HCT116 (cell line): Measurements from ENCODE around the gene CORO2B. TPM values are rescaled to one million over a fixed set of nuclear protein-coding genes. Genes with fewer than 3 reads are reported as not detected.

Experiments
- ATAC-seq: fragments of 200-7000 bp; cut with Tn5 transposase; 2 replicates; pipeline ENCODE4 v1.9.1; 2020; ENCODE audit warnings: mild to moderate bottlenecking, moderate library complexity
- BruUV-seq: library from RNA; stranded (reverse); fragments of 400-500 nt; replicated peaks from 2 replicates; lab custom pipeline; 2021; lab: Mats Ljungman, UMichigan
- CTCF ChIA-PET: fragments of 300-600 bp; sonication (Branson Sonifier 250); formaldehyde crosslinking; loops from one replicate; lab custom pipeline; 2021; ENCODE audit warnings: antibody characterized with exemption; lab: Charles Lee
- POLR2A ChIA-PET: fragments of 300-600, 350-600 bp; sonication (Branson Sonifier 250); formaldehyde crosslinking; loops from one replicate; lab custom pipeline; 2021; ENCODE audit warnings: antibody characterized with exemption; lab: Charles Lee
- RAD21 ChIA-PET, 2 experiments: fragments of 300-600 bp; sonication (Branson Sonifier 250); formaldehyde crosslinking; loops; one replicate each; lab custom pipeline; 2023; ENCODE audit warnings: low total read pairs in 2 of 2; ENCODE audit not compliant: uncharacterized antibody in 2 of 2, unreplicated experiment in 2 of 2, low non-redundant PET in 1 of 2; lab: Charles Lee
- DNase-seq: peaks from one replicate; pipeline ENCODE4 v3.0.0-alpha.2; 2010; ENCODE audit warnings: low read depth, low spot score
- H2AFZ ChIP-seq: fragments of 200-600 bp; shearing (Covaris generic), sonication (generic); 2 replicates; pipeline ENCODE4 v1.6.1; 2017; ENCODE audit warnings: low read depth, mixed run types, mixed read lengths, antibody characterized with exemption, low read length; ENCODE audit not compliant: poor library complexity, severe bottlenecking
- H3K27ac ChIP-seq: 2 replicates; pipeline ENCODE4 v1.5.1; 2012; ENCODE audit warnings: low read depth, low read length
- H3K27me3 ChIP-seq: fragments of 200-600 bp; sonication (generic); 2 replicates; pipeline ENCODE4 v1.6.1; 2016; ENCODE audit warnings: mixed run types, low read length, mixed read lengths; ENCODE audit not compliant: insufficient read depth
- H3K36me3 ChIP-seq, 2 experiments: fragments of 200-500 bp in 1 of 2; fragments of 200-600 bp in 1 of 2; sonication (Bioruptor generic) in 1 of 2; sonication (generic) in 1 of 2; 2 replicates each; pipeline versions ENCODE4 v1.5.1 to v1.6.1; 2014 to 2016; ENCODE audit warnings: low read length in 2 of 2, inconsistent platforms in 1 of 2, mixed read lengths in 1 of 2, mixed run types in 1 of 2; ENCODE audit not compliant: insufficient read depth in 2 of 2, control insufficient read depth in 1 of 2
- H3K4me1 ChIP-seq, 2 experiments: fragments of 200-600 bp in 1 of 2; sonication (generic) in 1 of 2; 2 replicates each; pipeline versions ENCODE4 v1.5.1 to v1.6.1; 2012 to 2017; ENCODE audit warnings: low read length in 2 of 2, inconsistent platforms in 1 of 2, mild to moderate bottlenecking in 1 of 2, mixed read lengths in 1 of 2, mixed run types in 1 of 2, moderate library complexity in 1 of 2; ENCODE audit not compliant: insufficient read depth in 2 of 2, control insufficient read depth in 1 of 2
- H3K4me2 ChIP-seq: fragments of 200-600 bp; sonication (generic); 2 replicates; pipeline ENCODE4 v1.6.1; 2017; ENCODE audit warnings: mixed run types, low read length, mixed read lengths
- H3K4me3 ChIP-seq, 2 experiments: fragments of 200-600 bp in 1 of 2; sonication (generic) in 1 of 2; replicated peaks in 1 of 2; 2 replicates each; pipeline ENCODE4 v1.5.1; 2011 to 2016; ENCODE audit warnings: low read length in 2 of 2, control low read depth in 1 of 2, low read depth in 1 of 2, mild to moderate bottlenecking in 1 of 2, mixed read lengths in 1 of 2, mixed run types in 1 of 2
- H3K79me2 ChIP-seq: fragments of 200-600 bp; sonication (generic); 2 replicates; pipeline ENCODE4 v1.6.1; 2017; ENCODE audit warnings: mild to moderate bottlenecking, mixed run types, low read length, moderate library complexity, mixed read lengths; ENCODE audit not compliant: insufficient read depth
- H3K9ac ChIP-seq: fragments of 200-600 bp; sonication (generic); 2 replicates; pipeline ENCODE4 v1.6.1; 2016; ENCODE audit warnings: low read length, mixed read lengths
- H3K9me2 ChIP-seq: fragments of 200-600 bp; sonication (generic), shearing (Covaris generic); 2 replicates; pipeline ENCODE4 v1.6.1; 2017; ENCODE audit warnings: mixed run types, mild to moderate bottlenecking, moderate library complexity; ENCODE audit not compliant: insufficient read depth
- H3K9me3 ChIP-seq, 2 experiments: fragments of 200-500 bp in 1 of 2; fragments of 200-600 bp in 1 of 2; sonication (Bioruptor generic) in 1 of 2; sonication (generic) in 1 of 2; 2 replicates each; pipeline ENCODE4 v1.6.1; 2014 to 2017; ENCODE audit warnings: low read length in 2 of 2, mixed read lengths in 2 of 2, inconsistent platforms in 1 of 2, low read depth in 1 of 2, mild to moderate bottlenecking in 1 of 2, mixed run types in 1 of 2, moderate library complexity in 1 of 2; ENCODE audit not compliant: control insufficient read depth in 1 of 2, insufficient read depth in 1 of 2
- H4K20me1 ChIP-seq: fragments of 200-600 bp; sonication (generic), shearing (Covaris generic); 2 replicates; pipeline ENCODE4 v1.6.1; 2017; ENCODE audit warnings: mixed run types, mild to moderate bottlenecking, moderate library complexity; ENCODE audit not compliant: insufficient read depth
- ATF3 ChIP-seq: IDR thresholded peaks from 2 replicates; pipeline ENCODE4 v1.6.1; 2012
- CEBPB ChIP-seq: IDR thresholded peaks from 2 replicates; pipeline ENCODE4 v1.6.1; 2012; ENCODE audit warnings: low read depth
- CTCF ChIP-seq, 3 experiments: fragments of 200-600 bp in 1 of 3; sonication (generic) in 1 of 3; IDR thresholded peaks in 2 of 3; conservative IDR thresholded peaks in 1 of 3; 2 replicates each; pipeline ENCODE4 v1.5.1; 2012 to 2017; ENCODE audit warnings: low read depth in 2 of 3, low read length in 2 of 3, antibody characterized with exemption in 1 of 3, borderline replicate concordance in 1 of 3, control low read depth in 1 of 3, mild to moderate bottlenecking in 1 of 3, mixed read lengths in 1 of 3, mixed run types in 1 of 3, moderate library complexity in 1 of 3; ENCODE audit not compliant: insufficient read depth in 1 of 3
- EGR1 ChIP-seq: IDR thresholded peaks from 2 replicates; pipeline ENCODE4 v1.6.1; 2012; ENCODE audit warnings: low read depth
- ELF1 ChIP-seq: IDR thresholded peaks from 2 replicates; pipeline ENCODE4 v1.6.1; 2012; ENCODE audit warnings: low read depth, borderline replicate concordance
- EZH2 ChIP-seq: fragments of 200-600 bp; sonication (generic); IDR thresholded peaks from 2 replicates; pipeline ENCODE4 v1.6.1; 2017; ENCODE audit warnings: antibody characterized with exemption, mixed run types
- EZH2phosphoT487 ChIP-seq: fragments of 200-600 bp; IDR thresholded peaks from 2 replicates; pipeline ENCODE4 v1.6.1; 2018; ENCODE audit warnings: antibody characterized with exemption, borderline replicate concordance
- POLR2A ChIP-seq: IDR thresholded peaks from 2 replicates; pipeline ENCODE4 v1.7.0; 2011; ENCODE audit warnings: borderline replicate concordance; ENCODE audit not compliant: insufficient read depth, insufficient read length; ENCODE audit errors: extremely low read depth
- POLR2AphosphoS5 ChIP-seq: IDR thresholded peaks from 2 replicates; pipeline ENCODE4 v1.6.1; 2011; ENCODE audit warnings: mild to moderate bottlenecking, low read depth, low read length, moderate library complexity
- RAD21 ChIP-seq: IDR thresholded peaks from 2 replicates; pipeline ENCODE4 v1.6.1; 2012; ENCODE audit warnings: low read depth, mild to moderate bottlenecking
- TCF7L2 ChIP-seq: IDR thresholded peaks from 2 replicates; pipeline ENCODE4 v1.7.0; 2011; ENCODE audit warnings: borderline replicate concordance, inconsistent platforms; ENCODE audit not compliant: insufficient read depth, insufficient read length; ENCODE audit errors: extremely low read depth
- YY1 ChIP-seq: IDR thresholded peaks from 2 replicates; pipeline ENCODE4 v1.6.1; 2011; ENCODE audit warnings: low read length, low read depth, moderate library complexity, mild to moderate bottlenecking; ENCODE audit not compliant: insufficient replicate concordance; ENCODE audit errors: extremely low read depth
- ZBTB33 ChIP-seq: IDR thresholded peaks from 2 replicates; pipeline ENCODE4 v1.6.1; 2011; ENCODE audit warnings: mild to moderate bottlenecking, low read length, moderate library complexity; ENCODE audit not compliant: insufficient replicate concordance; ENCODE audit errors: extremely low read depth
- ZFX ChIP-seq: fragments of 450-650 bp; IDR thresholded peaks from 2 replicates; pipeline ENCODE4 v1.6.1; 2017
- intact Hi-C: fragments of 100-400 bp; cut with micrococcal nuclease; formaldehyde crosslinking; loops from 2 replicates; pipeline ENCODE4 v1.10.0; 2022
- total RNA-seq: library from RNA; stranded (reverse); gene quantifications from one replicate; pipeline ENCODE4 v1.2.1, GENCODE V29; 2021; ENCODE audit not compliant: unreplicated experiment

The CORO2B gene
- total RNA-seq, 1 experiment from 2014 or later, result 2.8 TPM

- TF ChIP-seq CTCF (IDR thresholded peaks at IDR 0.05 in 2 of 3, conservative IDR thresholded peaks at IDR 0.05 in 1 of 3; ENCODE audit: borderline replicate concordance in 1 of 3, insufficient read depth in 1 of 3, low read depth in 2 of 3, low read length in 2 of 3), result no peak
- no peak for TF ChIP-seq TCF7L2
- TF ChIP-seq, all 23 proteins: peak for 0
Observed at GRCh38 chr15:68682330-68682729, 103.5 kb downstream of the CORO2B start (continued).

GRCh38 chr15:68683026-68683425 lies 104.2 kb downstream of the CORO2B start:
- Histone ChIP-seq H3K4me2 (no peak overlapping the region), H3K4me1 (no peaks in the 10 kb centered on the region), H3K27me3 (no peaks in the 10 kb centered on the region), H3K9ac (no peak overlapping the region), H4K20me1 (no peaks in the 10 kb centered on the region), H3K36me3 (no peaks in the 10 kb centered on the region), H2AFZ (no peak overlapping the region), H3K9me3 (no peaks in the 10 kb centered on the region), H3K27ac (no peak overlapping the region), H3K9me2 (no peaks in the 10 kb centered on the region), H3K79me2 (no peaks in the 10 kb centered on the region), H3K4me3 (no peak overlapping the region)
- POLR2A ChIA-PET, result no interaction called here
- ATAC-seq (no peak), DNase-seq (no peak)
- RAD21 ChIA-PET, result no interaction called here
- BruUV-seq, result no TSS peak
- CTCF ChIA-PET, result no interaction called here
- TF ChIP-seq ELF1, result no peak
- TF ChIP-seq ZBTB33, result no peak
- no peak for TF ChIP-seq POLR2A
- no peak for TF ChIP-seq ZFX
- no peak for TF ChIP-seq CEBPB
- no peak for TF ChIP-seq ATF3
- no peak for TF ChIP-seq EZH2phosphoT487
- TF ChIP-seq EZH2, result no peak
- no peak for TF ChIP-seq POLR2AphosphoS5
- no peak for TF ChIP-seq RAD21
- TF ChIP-seq EGR1, result no peak
- TF ChIP-seq YY1, result no peak
- no peak for TF ChIP-seq TCF7L2
- intact Hi-C loops, result no loop called here
